Frontal cortex (tissue), 4 donors: ENCODE measurements around the gene RPTOR. TPM values are rescaled to one million over a fixed set of nuclear protein-coding genes. Genes with fewer than 3 reads are reported as not detected.

Experiments used
- DNase-seq, 2 donors: peaks; one replicate each; pipeline ENCODE4 v3.0.0; 2012; ENCODE audit warnings: low spot score in 2 of 2
- FAIRE-seq: peaks from 2 replicates; lab custom pipeline; 2012; peaks lifted over from hg19 to GRCh38; lab: Jason Lieb, UNC
- total RNA-seq: library from RNA; depleted of rRNA; stranded (reverse); fragments of >200 nt; gene quantifications from one replicate; pipeline ENCODE4 v1.2.3, GENCODE V29; 2014
- donor health status: control.
- donor health status: control.
- donor health status: control.

The RPTOR gene
- total RNA-seq, 1 donor from 2014 or later, result 12.2 TPM

DNA sequence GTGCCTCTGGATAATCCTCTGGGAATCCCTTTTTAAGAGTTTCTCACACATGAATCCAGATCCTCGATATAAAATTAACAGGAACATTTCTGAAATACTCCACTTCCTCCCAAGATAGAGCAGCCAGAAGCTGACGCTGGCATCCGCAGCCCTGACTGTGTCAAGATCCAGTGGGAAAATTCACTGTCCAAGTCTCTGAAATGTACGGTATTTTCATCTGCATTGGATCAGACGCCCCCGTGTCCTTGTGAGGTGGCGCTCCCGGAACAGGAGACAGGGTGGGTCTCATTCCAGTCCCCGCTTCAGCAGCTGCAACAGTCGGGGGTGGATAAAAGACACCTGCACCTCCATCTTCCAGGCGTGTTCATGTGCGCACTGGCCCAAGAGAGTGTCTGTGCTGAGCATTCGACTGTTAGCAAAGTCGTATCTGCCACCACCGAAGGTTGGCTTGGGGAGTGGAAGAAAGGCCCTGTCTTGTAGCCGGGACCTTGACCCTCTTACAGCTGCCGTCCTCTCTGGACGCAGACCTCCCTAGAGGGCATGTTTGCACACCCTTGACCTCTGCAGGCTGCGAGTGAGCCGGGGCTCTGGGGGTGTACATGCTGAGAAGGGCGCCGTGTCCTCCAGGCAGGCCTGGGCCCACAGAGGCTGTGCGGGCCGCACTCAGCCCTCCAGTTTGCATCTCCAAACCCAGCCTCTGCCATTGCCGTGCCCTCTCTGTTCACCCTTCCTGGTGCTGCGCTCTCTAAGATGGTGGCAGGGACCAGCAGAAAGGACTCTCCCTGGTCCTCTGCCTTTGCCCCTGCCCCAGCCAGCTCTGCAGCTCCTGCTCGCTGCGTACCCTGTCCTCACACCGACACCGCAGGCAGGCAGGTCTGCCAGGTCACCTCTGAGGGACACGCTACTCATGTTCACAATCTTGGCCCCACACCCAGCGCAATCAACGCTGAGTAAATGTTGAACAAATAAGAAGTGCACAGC lies 375.0 kb downstream of the RPTOR start:
- DNase-seq (no peak), FAIRE-seq (no peak)

DNA sequence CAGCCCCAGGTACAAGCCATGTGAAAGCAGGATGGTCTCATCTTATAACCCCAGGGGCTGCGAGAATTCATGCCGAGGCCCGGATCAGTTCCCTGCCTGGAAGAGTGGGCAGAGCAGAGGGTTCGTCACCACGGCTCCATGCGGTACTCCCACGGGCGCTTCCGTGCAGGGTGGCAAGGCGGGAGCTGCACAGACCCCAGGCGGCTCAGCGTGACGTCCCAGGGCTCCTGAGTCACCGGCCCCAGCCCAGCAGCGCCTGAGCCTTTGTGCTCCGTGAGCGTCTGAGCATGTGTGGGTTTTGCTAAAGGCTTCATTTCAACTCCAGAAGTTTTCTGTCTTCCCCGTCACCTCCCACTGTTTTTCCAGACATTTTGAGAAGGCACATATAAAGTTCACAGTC lies 375.8 kb downstream of the RPTOR start:
- FAIRE-seq (no peak), DNase-seq (no peak)

DNA sequence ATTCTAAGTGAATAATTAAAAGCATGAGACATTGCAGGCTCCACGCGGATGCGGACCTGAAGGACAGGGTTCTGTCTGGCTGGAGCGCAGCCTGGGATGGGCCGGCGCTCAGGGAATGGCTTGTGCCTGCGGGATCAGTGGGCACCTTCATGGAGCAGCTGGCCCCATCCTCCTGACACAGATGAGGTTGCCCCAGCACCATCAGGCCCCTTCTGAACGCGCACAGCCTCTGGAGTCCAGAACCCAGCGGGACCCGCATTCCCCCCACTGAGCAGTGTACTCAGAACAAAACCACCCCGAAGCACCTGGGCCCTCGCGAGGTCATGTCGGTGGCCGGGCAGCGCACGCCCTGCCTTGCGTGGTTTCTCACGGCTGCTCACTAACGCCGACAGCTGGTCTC lies 376.5 kb downstream of the RPTOR start:
- no peak for FAIRE-seq
- DNase-seq, result no peak

DNA sequence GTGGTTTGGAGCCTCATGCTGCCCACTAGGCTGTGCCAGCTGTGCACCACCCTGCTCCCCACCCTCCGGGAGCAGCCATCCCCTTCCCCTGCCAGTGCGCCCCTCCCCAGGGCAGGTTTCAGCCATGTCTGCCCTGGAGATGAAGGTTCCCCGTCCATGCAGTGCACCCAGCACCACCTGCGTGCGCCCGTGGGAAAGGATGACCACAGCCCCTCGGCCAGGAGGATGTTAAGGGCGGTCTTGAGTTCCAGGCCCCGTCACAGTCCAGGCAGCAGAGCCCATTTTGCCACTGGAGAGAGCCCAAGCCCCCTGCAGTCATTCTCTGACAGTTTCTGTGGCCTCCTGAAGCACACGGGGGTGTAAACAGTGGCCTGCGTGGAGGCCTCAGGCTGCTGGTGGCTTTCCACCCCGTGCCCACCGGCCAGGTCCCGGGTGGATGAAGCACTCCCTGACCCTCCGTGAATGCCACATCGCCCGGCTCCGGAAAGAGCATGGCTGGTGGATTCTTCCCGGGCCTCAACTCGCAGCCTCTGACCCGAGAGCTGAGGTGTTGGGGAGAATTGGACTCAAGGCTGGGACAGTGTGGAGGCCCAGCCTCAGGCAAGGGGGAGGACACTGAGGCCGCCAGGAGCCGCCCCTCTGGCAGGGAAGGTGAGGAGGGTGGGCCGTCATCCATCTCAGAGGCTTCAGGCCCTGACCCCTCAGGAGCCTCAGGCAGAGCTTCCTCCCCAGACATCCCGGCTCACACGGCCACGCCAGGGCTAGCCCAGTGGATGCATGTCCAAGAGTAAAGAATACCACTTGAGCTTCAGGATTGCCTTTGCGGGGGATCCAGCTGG lies 377.3 kb downstream of the RPTOR start:
- FAIRE-seq (no peak), DNase-seq (no peak)

DNA sequence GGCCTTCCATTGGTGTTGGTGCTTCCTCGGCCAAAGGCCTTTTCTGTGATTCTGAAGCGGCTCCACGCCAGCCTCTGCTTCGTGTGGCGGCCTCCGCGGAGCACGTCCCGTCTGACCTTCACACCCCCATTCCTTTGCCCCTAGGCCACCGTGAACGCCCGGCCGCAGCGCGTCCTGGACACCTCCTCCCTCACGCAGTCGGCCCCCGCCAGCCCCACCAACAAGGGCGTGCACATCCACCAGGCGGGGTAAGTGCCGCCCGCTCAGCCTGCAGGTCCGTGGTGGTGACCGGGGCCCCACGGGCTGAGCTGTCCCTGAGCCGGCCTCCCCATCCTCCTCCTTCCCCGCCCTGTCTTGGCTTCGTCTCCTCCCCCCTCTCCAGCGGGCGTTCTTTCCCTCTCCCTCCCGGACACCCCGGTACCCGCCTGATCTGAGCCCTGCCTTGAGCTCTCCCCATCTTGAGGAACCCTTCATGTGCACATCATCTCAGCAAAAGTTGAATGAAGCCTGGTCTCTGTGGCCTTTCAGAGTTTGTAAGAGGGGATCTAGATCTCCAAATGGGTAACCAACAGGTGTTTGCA lies 378.0 kb downstream of the RPTOR start:
- DNase-seq, result no peak
- no peak for FAIRE-seq

DNA sequence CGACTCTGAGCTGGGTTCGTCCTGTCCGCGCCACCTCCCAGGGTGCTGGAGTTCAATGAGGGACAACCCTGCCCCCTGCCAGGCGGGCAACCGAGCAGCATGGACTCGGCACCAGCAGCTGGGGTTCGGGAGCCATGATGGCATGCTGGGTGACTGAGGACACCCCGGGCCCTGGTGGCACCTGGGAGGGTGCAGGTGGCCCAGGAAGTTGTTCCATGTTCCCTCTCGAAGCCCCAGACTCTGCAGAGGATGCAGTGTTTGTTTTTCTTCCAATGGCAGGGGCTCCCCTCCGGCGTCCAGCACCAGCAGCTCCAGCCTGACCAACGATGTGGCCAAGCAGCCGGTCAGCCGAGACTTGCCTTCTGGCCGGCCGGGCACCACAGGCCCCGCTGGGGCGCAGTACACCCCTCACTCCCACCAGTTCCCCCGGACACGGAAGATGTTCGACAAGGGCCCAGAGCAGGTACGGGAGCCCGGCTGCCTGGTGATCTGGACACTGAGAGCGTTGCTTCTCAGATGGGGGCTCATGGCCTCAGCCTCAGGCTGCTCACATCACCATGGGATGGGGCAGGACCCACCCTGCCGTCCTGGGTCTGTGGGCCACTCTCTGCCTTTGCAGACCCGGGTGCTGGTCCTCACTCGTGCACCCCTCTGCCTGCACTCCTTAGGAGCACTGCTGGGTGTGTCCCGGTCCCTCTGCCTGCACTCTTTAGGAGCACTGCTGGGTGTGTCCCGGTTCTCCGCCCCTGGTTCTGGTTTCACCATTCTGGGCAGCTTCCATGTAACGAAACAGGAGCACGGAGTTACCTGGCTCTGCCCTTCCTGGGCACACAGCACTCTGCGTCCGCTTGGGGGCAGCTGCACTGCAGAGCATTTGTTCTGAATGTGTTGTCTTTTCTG lies 378.8 kb downstream of the RPTOR start:
- no peak for DNase-seq
- no peak for FAIRE-seq

DNA sequence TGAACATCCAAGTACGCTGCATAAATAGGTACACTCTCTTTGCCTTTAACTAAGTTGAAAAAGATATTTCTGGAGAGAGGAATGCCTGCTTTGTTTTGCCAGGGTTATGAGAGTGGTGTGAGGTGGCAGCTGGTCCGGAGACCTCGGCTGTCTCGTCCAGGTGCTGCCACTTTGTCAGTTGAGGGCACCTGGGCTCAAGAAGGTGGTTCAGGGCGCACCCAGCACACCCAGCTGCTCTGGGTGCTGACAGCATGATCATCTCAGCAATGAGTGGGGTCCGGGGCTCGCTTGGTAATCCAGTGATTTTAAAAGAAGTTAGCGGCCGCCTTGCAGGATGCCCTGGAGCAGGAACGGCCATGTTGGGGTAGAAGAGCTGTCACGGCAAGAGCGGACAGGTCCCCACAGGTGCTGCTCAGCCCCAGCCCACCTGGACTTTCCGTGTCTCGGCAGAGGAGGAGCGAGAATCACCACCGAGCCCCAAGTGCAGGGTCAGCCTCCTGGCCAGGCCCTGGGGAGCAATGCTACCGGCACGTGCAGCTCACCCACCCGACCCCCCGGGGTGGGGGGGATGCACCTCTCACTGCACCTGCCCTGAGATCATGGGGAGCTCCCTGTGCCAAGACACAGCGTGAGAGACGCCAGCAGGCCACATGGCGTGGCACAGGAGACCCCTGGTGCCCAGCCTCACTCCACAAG lies 379.6 kb downstream of the RPTOR start:
- DNase-seq, result no peak
- no peak for FAIRE-seq

DNA sequence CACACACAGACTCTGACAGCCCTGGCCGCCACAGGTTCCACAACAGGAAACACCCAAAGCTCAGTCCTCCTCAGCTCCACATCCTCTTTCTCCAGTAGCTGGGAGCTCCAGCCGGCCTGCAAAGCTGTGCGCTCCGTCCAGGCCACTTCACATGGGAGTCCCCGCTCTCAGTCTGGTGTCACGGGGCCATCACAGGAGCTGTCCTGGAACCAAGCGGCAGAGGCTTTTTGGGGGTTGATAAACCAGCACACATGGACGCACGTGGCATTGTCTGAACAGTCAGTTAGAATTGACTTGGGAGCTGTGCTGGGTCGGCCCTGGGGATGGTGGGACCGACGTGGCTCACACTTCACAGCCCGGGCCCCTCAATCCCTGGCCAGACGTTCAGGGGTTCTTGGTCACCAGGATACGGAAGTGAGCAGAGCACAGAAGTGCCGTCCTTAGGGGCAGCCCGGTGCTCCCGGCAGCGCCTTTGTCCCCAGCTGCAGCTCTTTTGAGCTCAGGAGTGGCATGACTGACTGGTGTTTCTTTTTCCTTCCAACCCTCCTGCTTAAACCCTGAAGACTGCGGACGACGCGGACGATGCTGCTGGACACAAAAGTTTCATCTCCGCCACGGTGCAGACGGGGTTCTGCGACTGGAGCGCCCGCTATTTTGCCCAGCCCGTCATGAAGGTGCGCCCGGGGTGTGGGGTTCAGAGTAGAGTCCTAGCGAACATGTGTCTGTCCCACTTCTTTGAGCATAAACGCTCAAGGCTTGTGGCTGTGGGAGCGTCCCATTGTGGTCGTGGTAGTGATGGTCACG lies 380.4 kb downstream of the RPTOR start:
- FAIRE-seq, result no peak
- no peak for DNase-seq

DNA sequence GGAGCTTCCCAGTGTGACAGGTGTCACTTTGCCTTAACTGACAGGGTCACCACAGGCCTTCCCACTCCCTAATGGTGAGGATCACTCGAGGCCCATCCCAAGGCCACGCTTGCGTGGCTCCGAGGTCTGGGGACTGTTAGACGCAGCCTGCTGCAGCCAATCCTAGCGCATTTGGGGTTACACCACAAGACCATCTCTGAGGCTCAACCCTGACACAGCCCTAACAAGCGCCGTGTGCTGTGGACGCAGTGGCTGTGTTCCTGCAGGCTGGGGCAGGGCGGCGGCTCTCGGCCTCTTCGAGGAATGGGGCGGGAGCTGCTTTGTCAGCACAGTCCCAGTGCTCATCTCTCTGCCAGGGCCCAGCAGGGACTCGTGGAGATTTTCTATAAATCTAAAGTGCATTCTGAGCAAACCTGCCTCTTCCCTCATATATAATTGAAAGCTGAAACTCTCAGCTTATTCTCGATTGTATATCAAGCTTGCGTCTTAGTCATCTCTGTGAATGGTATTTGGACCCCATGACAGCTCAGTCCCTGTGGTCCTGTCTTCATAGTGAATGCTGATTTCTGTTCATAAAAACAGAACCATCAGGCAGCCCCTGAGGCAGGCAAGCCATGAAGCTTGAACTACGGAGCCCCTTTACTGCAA lies 381.2 kb downstream of the RPTOR start:
- DNase-seq, result no peak
- no peak for FAIRE-seq

DNA sequence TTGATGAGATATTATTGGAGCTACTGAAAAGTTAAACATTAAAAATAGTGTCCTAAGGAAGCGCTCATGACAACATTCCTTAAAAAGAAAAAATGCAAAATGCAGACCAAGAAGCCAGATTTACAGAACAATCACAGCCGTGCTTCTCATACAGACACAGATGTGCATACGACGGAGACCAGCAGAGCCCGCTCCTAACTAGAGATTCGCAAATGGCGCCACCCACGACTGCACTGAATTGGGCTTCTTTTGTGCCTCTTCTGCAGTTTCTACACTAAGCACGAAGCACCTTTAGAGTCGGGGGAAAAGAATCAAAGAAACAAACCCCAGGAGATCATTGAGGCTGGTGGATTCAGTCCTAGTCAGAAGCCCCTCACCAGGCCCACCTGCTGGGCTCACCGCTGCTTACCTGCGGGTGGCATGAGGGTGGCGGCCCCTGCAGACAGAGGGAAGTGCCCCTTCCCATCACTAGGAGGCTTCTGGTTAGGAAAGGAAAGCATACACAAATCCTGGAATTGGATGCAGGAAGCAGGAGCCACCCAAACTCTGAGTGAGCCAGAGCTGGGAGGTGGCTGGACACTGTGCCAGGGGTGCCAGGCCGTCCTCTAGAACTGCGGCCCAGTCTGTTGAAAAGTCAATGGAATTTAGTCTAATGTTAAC lies 382.1 kb downstream of the RPTOR start:
- DNase-seq (no peak), FAIRE-seq (no peak)

DNA sequence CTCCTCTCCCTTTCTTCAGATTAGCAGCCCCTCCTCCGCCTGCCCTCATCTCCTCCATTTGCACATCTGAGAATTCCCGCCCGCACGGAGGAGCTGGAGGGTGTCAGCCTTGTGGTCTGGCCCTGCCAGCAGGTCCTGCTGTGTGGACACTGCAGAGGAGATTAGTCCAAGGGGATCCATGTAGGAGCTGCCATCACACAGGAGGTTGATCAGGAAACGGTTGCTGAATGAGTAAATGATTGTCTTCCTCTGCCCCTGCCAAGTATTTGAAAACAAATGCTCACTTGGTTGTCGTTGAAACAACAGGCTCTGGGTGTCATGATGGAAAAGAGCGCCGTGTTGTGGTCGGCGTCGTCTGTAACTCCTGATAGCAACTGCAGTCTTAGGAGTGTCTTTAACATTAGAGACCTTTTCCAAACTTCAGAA lies 383.2 kb downstream of the RPTOR start:
- DNase-seq (no peak), FAIRE-seq (no peak)

DNA sequence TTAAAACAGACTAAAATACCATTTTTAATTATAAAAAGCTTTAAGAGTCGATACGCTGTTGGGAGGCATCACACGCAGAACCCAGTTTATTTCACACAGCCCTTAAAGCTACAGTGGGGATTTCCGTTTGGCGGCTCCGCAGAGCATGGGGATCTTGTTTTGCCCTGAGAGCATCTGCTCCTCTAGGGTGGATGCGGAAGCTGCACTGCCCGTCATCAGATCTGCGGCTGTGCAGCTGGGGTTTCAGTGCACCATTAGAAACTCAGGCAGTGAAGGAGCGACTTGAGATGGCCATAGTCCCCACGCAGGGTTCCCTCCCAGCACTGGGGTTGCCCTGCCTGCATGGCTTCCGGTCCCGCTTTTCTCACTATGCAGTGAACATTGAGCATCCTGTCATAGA lies 384.8 kb downstream of the RPTOR start:
- FAIRE-seq (no peak), DNase-seq (no peak)

DNA sequence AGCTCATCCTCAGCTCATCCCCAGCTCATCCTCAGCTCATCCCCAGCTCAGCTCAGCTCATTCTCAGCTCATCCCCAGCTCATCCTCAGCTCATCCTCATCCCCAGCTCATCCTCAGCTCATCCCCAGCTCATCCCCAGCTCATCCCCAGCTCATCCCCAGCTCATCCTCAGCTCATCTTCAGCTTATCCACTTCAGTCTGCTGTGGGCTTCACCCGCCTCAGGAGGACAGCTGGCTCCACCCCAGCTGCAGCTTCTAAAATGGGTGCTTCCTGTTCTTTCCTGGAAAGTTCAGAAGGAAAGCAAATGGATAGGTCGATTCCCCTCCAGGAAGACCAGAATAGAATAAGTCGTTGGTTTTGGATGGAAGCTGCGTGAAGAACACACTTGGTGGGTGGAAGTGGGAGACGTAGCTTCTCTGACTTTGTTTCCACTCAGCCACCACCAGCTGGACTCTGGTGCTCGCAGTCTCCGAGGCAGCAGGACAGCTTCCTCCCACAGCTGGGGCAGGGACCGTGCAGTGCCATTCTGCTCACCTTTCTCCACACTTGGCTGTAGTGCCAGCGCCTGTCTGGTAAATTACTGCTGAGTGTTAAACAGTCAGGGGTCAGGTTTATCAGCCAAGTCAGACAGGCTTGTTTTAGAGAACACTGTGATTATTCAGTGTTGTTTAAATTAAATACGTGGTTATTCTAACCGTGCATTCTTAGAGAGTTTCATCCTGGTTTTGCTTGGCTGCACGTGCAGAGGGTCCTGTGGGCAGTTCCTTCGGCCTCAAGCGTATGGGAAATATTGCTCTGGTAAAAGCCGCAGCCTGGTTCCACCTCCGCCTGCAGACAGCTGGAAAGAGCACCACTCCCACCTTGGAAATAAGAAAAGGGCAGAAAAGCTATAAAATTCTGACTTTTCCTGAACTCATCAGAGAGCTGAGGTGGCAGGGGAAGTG lies 386.0 kb downstream of the RPTOR start:
- FAIRE-seq, result no peak

DNA sequence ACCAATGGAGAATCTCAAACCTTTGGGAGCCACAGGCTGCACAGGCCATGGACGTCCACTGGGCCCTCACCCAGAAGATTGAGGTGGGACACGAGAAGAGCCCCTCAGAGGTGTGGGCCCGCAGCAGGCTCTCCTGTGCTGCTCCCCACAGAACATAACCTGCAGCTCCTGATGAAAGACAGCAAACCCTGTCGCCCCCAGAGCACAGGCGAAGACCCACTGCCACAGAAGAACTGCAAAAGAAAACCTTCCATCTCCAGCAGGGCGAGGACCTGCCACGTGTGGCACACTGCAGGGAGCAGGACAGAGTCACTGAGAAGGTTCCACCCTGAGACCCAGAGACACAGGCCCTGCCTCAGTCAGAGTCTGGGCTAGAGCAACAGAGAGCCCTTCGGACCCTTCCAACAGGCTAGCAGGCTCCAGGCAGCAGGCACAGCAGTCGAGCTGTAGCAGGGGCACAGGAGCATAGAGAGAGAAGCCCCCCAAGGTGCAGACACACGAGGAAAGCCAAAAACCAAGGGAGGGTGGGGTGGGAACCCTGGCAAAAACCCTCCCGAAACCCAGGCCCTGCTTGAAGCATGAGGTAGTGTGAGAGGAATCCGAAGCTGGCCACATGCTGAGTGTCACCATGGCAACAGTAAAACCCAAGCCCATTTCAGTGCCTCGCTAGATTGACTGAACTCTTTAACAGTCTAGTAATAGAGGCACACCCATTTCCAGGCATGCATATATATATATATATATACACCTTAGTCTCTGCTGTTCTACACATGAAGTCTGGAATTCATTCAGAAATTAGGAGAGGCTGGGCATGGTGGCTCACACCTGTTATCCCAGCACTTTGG lies 387.0 kb downstream of the RPTOR start:
- FAIRE-seq (no peak), DNase-seq (no peak)

More for the DNA sequence above, 386.0 kb downstream of the RPTOR start:
- DNase-seq, result no peak

DNA sequence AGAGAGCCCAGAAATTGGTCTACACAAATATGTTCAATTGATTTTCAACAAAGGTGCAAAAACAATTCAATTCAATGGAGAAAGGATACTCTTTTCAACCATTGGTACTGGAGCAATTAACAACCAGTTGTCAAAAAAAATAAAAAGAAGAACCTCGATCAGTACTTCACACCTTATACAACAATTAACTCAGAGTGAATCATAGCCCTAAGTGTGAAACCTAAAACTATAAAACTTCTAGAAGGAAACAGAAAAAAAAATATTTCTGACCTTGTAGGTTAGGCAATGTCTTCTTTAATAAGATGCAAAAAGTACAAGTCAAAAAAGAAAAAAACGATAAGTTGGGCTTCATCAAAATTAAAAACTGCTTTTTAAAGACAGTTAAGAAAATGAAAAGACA lies 390.9 kb downstream of the RPTOR start:
- FAIRE-seq, result no peak
- no peak for DNase-seq
